ENCODE measurements around the gene MYO1G.

Gene MYO1G

DNA sequence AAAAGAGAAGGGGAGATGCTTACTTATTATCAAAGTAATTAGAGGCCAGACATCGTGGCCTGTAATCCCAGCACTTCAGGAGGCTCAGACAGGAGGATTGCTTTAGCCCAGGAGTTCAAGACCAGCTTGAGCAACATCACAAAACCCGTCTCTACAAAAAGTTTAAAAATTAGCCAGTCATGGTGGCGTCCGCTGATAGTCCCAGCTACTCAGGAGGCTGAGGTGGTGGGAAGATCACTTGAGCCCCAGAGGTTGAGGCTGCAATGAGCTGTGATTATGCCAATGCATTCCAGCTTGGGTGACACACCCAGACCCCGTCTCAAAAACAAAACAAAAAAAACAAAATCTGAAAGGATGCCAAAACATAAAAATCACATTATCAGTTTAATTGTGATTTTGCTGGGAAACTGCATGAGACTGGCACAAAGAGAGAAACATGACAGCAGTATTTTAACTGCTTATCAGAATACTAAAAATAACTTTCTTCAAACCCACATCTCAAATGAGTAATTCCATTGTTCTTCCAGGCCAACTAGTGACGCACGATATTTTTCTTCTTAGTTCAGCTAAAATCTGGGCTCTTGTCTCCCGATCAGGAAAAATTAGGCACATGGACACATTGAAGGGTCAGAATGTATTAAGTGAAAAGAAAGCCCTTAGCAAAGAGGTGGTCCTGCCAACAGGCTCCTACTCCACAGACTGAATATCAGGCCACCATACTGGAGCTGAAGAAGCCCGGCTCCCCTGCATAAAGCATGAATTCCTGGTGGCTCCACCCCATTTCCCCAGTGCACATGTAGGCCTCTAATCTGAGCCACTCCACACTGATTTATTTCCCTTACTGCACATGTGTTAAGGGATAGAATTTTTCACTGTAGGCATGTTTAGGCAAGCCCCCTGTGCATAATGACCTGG is 11.6 kb upstream of the MYO1G start:
- no peak for DNase-seq (ENCODE audit: low spot score in 2 of 2)
- Mint-ChIP-seq H3K36me3 (no peaks in the 10 kb centered on the region), H3K27me3 (no peaks in the 10 kb centered on the region), H3K9me3 (no peaks in the 10 kb centered on the region), H3K27ac (no peak overlapping the region), H3K4me1 (peaks cover 21% of the 10 kb centered on the region), H3K4me3 (no peak overlapping the region)
- ATAC-seq (ENCODE audit: low read depth): no peak

DNA sequence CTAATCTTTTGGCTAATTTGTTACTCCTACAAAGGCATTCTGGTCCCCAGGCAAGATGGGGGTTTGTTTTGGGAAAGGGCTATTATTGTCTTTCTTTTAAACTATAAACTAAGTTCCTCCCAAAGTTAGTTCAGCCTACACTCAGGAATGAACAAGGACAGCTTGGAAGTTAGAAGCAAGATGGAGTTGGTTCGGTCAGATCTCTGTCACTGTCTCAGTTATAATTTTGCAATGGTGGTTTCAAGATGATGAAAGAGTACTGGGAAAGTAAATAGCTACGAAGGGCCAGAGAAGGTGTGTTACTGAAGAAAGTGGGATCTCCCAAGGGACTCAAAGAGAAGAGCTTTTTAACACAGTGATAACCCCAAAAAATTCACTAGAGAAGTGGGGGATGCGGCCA is 10.3 kb upstream of the MYO1G start:
- Mint-ChIP-seq H3K4me3 (no peak overlapping the region), H3K36me3 (peaks cover 10% of the 10 kb centered on the region), H3K27ac (no peak overlapping the region), H3K4me1 (peaks cover 22% of the 10 kb centered on the region), H3K27me3 (no peaks in the 10 kb centered on the region), H3K9me3 (no peaks in the 10 kb centered on the region)
- DNase-seq (ENCODE audit: low spot score in 2 of 2): no peak
- ATAC-seq (ENCODE audit: low read depth): no peak

DNA sequence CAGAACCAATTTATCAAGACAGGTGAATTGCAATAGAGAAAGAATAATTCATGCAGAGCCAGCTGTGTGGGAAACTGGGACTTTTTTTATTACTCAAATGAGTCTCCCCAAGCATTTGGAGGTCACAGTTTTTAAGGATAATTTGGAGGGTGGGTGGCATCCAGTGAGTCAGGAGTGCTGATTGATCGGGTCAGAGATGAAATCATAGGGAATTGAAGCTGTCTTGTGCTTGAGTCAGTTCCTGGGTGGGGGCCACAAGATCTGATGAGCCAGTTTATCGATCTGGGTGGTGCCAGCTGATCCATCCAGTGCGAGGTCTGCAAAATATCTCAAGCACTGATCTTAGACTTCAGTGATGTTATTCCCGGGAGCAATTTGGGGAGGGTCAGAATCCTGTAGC is 9.9 kb upstream of the MYO1G start:
- ATAC-seq (ENCODE audit: low read depth): no peak
- no peak for DNase-seq (ENCODE audit: low spot score in 2 of 2)
- Mint-ChIP-seq H3K4me1 (peaks cover 26% of the 10 kb centered on the region), H3K27ac (no peak overlapping the region), H3K4me3 (no peak overlapping the region), H3K27me3 (no peaks in the 10 kb centered on the region), H3K9me3 (no peaks in the 10 kb centered on the region), H3K36me3 (peaks cover 13% of the 10 kb centered on the region)

DNA sequence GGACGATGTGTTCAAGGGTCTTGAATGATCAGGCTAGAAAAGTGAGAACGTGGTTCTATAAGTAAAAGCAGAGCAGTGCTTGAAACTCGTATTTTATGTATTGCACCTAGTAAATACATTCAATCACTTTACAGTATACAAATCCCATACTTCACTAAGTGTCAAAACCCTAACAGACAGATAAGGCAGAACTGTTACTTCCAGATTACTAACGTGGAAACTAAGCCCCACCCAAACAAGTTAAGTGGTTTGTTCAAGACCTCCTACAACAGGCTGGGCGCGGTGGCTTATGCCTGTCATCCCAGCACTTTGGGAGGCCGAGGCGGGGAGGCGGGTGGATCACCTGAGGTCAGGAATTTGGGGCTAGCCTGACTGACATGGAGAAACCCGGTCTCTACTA is 9.2 kb upstream of the MYO1G start:
- H3K36me3 Mint-ChIP-seq: peaks cover 19% of the 10 kb centered on the region
- DNase-seq (ENCODE audit: low spot score in 2 of 2) (no peak), ATAC-seq (ENCODE audit: low read depth) (no peak)
- peaks cover 26% of the 10 kb centered on the region for H3K4me1 Mint-ChIP-seq
- H3K27ac Mint-ChIP-seq: peak overlapping the region; percentile 10
- no peaks in the 10 kb centered on the region for H3K27me3 Mint-ChIP-seq
- H3K4me3 Mint-ChIP-seq: no peak overlapping the region
- no peaks in the 10 kb centered on the region for H3K9me3 Mint-ChIP-seq

DNA sequence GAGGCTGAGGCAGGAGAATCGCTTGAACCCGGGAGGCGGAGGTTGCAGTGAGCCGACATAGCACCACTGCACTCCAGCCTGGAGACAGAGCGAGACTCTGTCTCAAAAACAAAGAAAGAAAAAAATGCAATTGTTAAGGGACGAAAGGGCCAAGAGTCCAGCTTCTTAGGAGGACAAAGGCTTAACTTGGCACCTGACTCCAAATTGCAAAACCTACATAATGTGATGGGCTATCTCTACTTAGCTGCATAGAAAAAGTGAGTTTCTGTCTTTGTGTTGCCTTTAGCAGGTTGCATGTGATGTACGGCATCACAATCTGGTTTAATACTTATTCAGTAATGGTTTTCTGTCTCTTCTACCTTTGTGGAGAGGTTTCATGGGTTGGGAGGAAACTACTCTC is 8.6 kb upstream of the MYO1G start:
- Mint-ChIP-seq H3K4me3 (peak overlapping the region; percentile 95), H3K27ac (peak overlapping the region; percentile 98), H3K27me3 (no peaks in the 10 kb centered on the region), H3K36me3 (peaks cover 22% of the 10 kb centered on the region), H3K4me1 (peaks cover 26% of the 10 kb centered on the region), H3K9me3 (no peaks in the 10 kb centered on the region)
- DNase-seq (ENCODE audit: low spot score in 2 of 2) (no peak), ATAC-seq (ENCODE audit: low read depth) (no peak)

DNA sequence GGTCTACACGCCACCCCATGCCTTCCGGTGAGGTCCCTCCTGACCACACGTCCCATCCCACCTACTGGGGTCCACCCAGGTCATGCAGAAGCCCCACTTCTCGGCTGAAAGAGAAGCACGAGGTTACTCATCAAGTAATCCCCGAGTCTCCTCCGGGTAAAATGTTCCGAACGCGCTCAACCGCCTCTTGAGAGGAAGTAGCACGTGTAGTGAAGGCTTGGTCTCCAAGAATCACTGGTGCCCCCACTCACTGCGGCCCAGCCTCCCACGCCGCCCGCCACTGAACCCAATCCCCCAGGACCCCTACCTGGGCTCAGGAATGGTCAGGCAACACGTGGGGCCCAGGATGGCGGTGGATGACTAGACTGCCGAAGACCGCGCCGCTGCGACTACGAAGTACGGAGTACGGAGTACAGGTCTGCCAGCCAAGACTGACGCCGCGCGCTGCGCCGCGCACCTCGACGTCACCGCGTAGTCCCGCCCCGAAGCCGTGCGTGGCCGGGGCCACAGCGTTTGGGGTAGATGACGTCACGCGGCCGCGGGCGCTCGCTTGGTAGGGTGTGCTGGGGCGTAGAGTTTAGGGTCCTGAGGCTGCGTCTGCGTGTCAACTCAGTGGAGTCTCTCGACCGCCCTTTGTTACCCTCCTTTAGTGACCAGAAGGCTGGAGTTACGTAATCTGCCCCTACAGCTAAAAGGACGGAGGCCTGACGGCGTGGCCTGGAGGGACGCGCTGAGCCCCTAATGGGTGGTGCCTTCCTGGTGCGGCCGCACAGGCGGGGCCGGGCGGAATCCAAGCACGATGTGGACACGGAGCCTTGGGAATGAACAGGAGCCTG is 7.6 kb upstream of the MYO1G start:
- Mint-ChIP-seq H3K27me3 (no peaks in the 10 kb centered on the region), H3K4me3 (peak overlapping the region; percentile 95), H3K27ac (peak overlapping the region; percentile 98), H3K9me3 (no peaks in the 10 kb centered on the region), H3K36me3 (peaks cover 24% of the 10 kb centered on the region), H3K4me1 (peaks cover 26% of the 10 kb centered on the region)
- DNase-seq (ENCODE audit: low spot score in 2 of 2) (peak; percentile 95 to 98), ATAC-seq (ENCODE audit: low read depth) (peak; percentile 95)

DNA sequence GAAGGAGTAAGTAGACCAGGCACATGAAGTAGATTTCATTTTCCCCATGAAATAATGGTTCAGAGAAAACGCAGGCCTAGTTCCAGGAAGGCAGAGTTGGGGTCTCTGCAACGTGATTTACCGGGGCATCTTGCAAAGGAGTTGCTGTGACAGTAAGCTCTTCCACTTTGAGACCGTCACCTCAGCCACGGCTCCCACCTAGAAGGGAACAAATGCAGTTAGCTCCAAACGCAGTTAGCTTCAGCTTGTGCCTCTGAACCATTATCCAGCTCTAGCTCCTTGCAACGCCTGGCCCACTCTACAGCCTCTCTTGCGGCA is 7.0 kb upstream of the MYO1G start:
- no peaks in the 10 kb centered on the region for H3K27me3 Mint-ChIP-seq
- H3K27ac Mint-ChIP-seq: peak overlapping the region; percentile 98
- DNase-seq (ENCODE audit: low spot score in 2 of 2) (no peak), ATAC-seq (ENCODE audit: low read depth) (no peak)
- no peaks in the 10 kb centered on the region for H3K9me3 Mint-ChIP-seq
- H3K4me1 Mint-ChIP-seq: peaks cover 31% of the 10 kb centered on the region
- H3K36me3 Mint-ChIP-seq: peaks cover 24% of the 10 kb centered on the region
- peak overlapping the region; percentile 95 for H3K4me3 Mint-ChIP-seq

DNA sequence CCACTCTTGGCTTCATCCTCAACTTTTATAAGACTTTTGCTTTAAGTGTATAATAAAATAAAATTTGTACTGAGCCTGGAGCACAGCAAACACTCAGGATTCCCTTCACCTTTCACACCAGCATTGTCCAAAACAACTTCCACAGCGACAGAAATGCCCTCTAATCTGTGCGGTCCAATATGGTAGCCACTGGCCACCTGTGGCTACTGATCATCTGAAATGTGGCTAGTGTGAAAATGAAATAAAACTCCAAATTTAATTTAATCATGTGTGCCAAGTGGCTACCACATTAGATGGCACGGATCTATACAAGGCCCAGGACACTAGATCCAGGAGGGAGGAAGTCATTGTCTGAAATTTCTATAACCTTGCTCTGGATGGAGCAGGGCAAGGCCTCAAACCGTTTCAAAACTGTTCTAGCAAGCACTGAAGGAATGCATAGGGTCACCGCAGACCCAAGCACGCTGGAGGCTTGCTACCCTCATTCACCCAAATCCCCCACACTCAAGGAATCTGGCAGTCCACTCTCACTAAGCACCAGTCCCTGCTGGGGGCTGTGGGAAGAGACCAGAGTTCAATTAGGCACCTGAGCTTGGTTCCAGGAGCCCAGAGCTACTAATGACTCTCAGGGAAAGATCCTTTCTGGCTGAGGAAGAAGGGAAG is 6.3 kb upstream of the MYO1G start:
- Mint-ChIP-seq H3K9me3 (no peaks in the 10 kb centered on the region), H3K27ac (peak overlapping the region; percentile 98), H3K4me3 (peak overlapping the region; percentile 95), H3K36me3 (peaks cover 24% of the 10 kb centered on the region), H3K27me3 (no peaks in the 10 kb centered on the region), H3K4me1 (peaks cover 37% of the 10 kb centered on the region)
- ATAC-seq (ENCODE audit: low read depth) (no peak), DNase-seq (ENCODE audit: low spot score in 2 of 2) (no peak)

DNA sequence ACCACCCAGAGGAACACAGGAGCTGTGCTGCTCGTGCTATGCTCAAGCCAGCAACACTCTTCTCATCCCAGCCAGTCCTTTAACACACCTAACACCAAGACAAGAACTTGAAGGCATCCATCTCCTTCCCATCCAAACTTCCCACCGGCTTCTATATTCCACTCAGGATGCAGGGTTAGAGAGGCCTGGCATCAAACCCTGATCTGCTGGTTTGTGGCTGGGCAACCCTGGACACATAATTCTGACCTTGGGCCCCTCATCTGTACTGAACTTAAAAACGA is 5.6 kb upstream of the MYO1G start:
- ATAC-seq (ENCODE audit: low read depth): no peak
- H3K27me3 Mint-ChIP-seq: no peaks in the 10 kb centered on the region
- no peak for DNase-seq (ENCODE audit: low spot score in 2 of 2)
- peaks cover 42% of the 10 kb centered on the region for H3K4me1 Mint-ChIP-seq
- peak overlapping the region; percentile 28 for H3K4me3 Mint-ChIP-seq
- H3K9me3 Mint-ChIP-seq: no peaks in the 10 kb centered on the region
- peaks cover 24% of the 10 kb centered on the region for H3K36me3 Mint-ChIP-seq
- peak overlapping the region; percentile 98 for H3K27ac Mint-ChIP-seq

DNA sequence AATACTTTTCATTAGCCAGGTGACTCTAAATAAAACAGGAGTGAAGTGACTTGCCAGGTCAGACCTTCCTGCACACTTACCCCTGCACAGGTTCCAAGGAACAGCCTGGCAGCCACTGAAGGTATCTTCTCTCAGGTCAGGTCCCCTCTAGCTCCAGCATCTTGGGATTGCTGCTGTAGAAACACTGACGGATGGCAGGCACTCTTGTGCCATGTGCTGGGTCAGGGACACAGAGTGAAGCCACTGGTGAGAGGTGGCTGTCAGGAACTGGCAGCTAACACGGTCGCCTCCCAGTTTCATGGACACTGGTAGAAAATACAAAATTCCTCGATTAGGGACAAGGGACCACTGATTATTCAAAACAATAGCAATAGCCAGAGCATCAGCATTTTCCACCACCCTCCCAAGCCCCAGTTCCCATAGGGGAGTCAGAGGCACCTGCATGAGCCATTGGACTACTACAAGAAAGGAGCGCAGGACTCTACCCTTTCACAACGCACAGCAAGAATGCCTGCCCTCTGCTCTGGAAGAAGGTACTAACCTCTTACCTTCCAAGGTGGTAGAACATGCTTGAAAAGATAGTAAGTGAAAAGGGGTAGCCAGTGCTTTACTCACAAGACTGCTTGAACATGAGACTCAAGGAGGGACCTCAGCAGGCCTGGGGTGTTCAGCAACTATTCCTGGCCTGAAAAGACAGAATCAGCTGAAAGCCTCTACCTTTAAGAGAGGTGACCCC is 5.1 kb upstream of the MYO1G start:
- H3K4me1 Mint-ChIP-seq: peaks cover 47% of the 10 kb centered on the region
- H3K4me3 Mint-ChIP-seq: peak overlapping the region; percentile 37
- H3K9me3 Mint-ChIP-seq: no peaks in the 10 kb centered on the region
- peaks cover 24% of the 10 kb centered on the region for H3K36me3 Mint-ChIP-seq
- no peaks in the 10 kb centered on the region for H3K27me3 Mint-ChIP-seq
- DNase-seq (ENCODE audit: low spot score in 2 of 2): no peak
- ATAC-seq (ENCODE audit: low read depth): no peak
- H3K27ac Mint-ChIP-seq: peak overlapping the region; percentile 98

DNA sequence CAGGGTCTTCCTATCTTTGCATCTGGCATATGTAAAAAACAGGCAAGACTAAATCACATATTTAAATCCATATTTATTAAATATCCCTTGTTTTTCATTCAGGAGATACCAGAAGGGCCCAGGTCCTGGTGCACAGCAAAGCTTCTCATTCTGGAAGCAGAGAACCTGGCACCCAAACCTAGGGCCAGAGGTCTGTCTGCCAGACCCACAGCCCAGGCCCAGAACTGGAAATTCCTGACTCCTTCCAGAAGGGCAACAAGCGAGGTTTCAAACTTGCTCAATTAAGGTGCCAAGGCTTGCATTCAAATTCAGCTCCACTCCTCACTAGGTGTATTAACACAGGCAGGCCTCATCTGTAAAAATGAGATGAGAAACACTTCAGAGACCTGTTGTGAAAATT is 4.2 kb upstream of the MYO1G start:
- no peaks in the 10 kb centered on the region for H3K9me3 Mint-ChIP-seq
- peak overlapping the region; percentile 98 for H3K27ac Mint-ChIP-seq
- H3K4me1 Mint-ChIP-seq: peaks cover 55% of the 10 kb centered on the region
- H3K36me3 Mint-ChIP-seq: peaks cover 26% of the 10 kb centered on the region
- ATAC-seq (ENCODE audit: low read depth): no peak
- no peak for DNase-seq (ENCODE audit: low spot score in 2 of 2)
- no peak overlapping the region for H3K4me3 Mint-ChIP-seq
- H3K27me3 Mint-ChIP-seq: no peaks in the 10 kb centered on the region

DNA sequence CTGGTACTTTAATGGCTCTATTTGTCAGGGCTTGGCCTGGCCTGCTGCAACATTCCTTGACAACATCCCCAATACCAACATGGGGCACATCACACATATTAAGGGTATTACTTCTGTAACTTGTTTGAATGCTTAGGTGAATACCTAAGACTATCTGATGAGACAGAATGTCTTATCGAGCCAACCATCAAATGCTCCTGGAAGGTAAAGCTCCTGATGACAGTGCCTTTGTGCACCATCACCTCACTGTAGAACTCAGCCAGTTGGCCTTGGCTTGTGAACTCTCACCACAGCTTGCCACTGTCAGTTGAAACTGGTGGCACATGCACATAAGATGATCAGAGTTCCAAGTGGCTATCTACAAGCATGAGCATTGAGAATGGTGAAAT is 3.7 kb upstream of the MYO1G start:
- Mint-ChIP-seq H3K4me1 (peaks cover 57% of the 10 kb centered on the region), H3K9me3 (no peaks in the 10 kb centered on the region), H3K36me3 (peaks cover 26% of the 10 kb centered on the region)

DNA sequence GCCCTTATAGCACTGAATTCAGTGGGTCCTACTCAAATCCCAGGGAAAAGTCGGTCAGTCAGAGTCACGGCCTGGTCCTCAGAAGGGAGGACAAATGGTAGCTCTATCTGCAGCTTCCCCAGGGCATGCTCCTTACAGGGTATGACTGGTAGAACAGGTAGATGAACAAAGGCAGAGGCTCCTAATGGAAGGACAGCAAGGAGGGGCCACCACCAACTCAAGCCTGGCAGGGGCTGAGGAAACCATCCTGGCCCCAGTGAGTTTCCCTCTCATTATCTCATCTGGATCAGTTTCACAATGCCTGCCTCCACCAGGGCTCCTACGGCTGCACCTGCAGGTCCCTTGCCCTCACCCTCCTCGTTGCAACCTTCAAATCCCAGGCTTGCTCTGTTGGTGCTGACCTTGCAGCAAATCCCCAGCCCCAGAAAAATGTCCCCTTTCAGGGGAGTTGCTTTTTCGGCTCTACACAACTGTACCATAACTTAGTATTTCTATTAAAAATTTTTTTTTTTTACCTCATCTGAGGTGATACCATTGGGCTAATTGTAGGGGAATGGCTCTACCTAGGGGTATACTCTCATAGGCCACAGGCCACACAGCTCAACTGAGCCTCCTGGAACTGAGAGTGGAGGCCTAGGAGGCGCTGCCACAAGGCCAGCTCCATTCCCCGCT is 2.4 kb upstream of the MYO1G start:
- no peaks in the 10 kb centered on the region for H3K27me3 Mint-ChIP-seq
- H3K27ac Mint-ChIP-seq: peak overlapping the region; percentile 98
- H3K4me1 Mint-ChIP-seq: peaks cover 64% of the 10 kb centered on the region
- peak overlapping the region; percentile 46 for H3K4me3 Mint-ChIP-seq
- DNase-seq (ENCODE audit: low spot score in 2 of 2) (no peak), ATAC-seq (ENCODE audit: low read depth) (no peak)
- no peaks in the 10 kb centered on the region for H3K9me3 Mint-ChIP-seq
- peaks cover 31% of the 10 kb centered on the region for H3K36me3 Mint-ChIP-seq

More for the DNA sequence above, 3.7 kb upstream of the MYO1G start:
- no peak overlapping the region for H3K4me3 Mint-ChIP-seq
- ATAC-seq (ENCODE audit: low read depth) (no peak), DNase-seq (ENCODE audit: low spot score in 2 of 2) (no peak)
- H3K27ac Mint-ChIP-seq: peak overlapping the region; percentile 98
- H3K27me3 Mint-ChIP-seq: no peaks in the 10 kb centered on the region
